ENCODE measurements around the gene MRPS15. TPM values are rescaled to one million over a fixed set of nuclear protein-coding genes. Genes with fewer than 3 reads are reported as not detected.
A peak's percentile ranks its signal among the peaks of the same experiment; 100 is the strongest.

The MRPS15 gene
- total RNA-seq, 1 donor from 2014 or later: 55.5 TPM

- Mint-ChIP-seq H3K36me3 (peaks cover 30% of the 10 kb centered on the region), H3K4me3 (no peak overlapping the region), H3K27me3 (ENCODE audit: low read depth) (no peaks in the 10 kb centered on the region), H3K27ac (no peak overlapping the region), H3K9me3 (peaks cover 10% of the 10 kb centered on the region), H3K4me1 (peaks cover 6% of the 10 kb centered on the region)
- no peak for TF ChIP-seq CTCF (IDR thresholded peaks at IDR 0.05; ENCODE audit: unreplicated experiment)
- DNase-seq (ENCODE audit: low spot score in 2 of 2, unreplicated experiment in 2 of 2): no peak
Measured at GRCh38 chr1:36415661-36416326, 48.4 kb downstream of the MRPS15 start.

- peaks cover 33% of the 10 kb centered on the region for H3K36me3 Mint-ChIP-seq
- H3K4me1 Mint-ChIP-seq: no peaks in the 10 kb centered on the region
- no peak overlapping the region for H3K4me3 Mint-ChIP-seq
- no peak for TF ChIP-seq CTCF (IDR thresholded peaks at IDR 0.05; ENCODE audit: unreplicated experiment)
- DNase-seq (ENCODE audit: low spot score in 2 of 2, unreplicated experiment in 2 of 2): no peak
- peaks cover 10% of the 10 kb centered on the region for H3K9me3 Mint-ChIP-seq
- H3K27ac Mint-ChIP-seq: no peak overlapping the region
- H3K27me3 Mint-ChIP-seq (ENCODE audit: low read depth): no peaks in the 10 kb centered on the region
Measured at GRCh38 chr1:36414384-36414783, 49.8 kb downstream of the MRPS15 start.

- Mint-ChIP-seq H3K4me1 (peaks cover 3% of the 10 kb centered on the region), H3K9me3 (peaks cover 10% of the 10 kb centered on the region), H3K27me3 (ENCODE audit: low read depth) (no peaks in the 10 kb centered on the region), H3K27ac (no peak overlapping the region), H3K4me3 (no peak overlapping the region), H3K36me3 (peaks cover 31% of the 10 kb centered on the region)
- no peak for DNase-seq (ENCODE audit: low spot score in 2 of 2, unreplicated experiment in 2 of 2)
- TF ChIP-seq CTCF (IDR thresholded peaks at IDR 0.05; ENCODE audit: unreplicated experiment): no peak
Measured at GRCh38 chr1:36411674-36412648, 52.2 kb downstream of the MRPS15 start.

GRCh38 chr1:36408479-36408878 lies 55.7 kb downstream of the MRPS15 start:
- no peak for DNase-seq (ENCODE audit: low spot score in 2 of 2, unreplicated experiment in 2 of 2)
- no peak for TF ChIP-seq CTCF (IDR thresholded peaks at IDR 0.05; ENCODE audit: unreplicated experiment)

GRCh38 chr1:36406440-36406839 lies 57.7 kb downstream of the MRPS15 start:
- no peak for TF ChIP-seq CTCF (IDR thresholded peaks at IDR 0.05; ENCODE audit: unreplicated experiment)
- Mint-ChIP-seq H3K4me3 (no peak overlapping the region), H3K27me3 (ENCODE audit: low read depth) (no peaks in the 10 kb centered on the region), H3K4me1 (peaks cover 11% of the 10 kb centered on the region), H3K36me3 (peaks cover 12% of the 10 kb centered on the region), H3K27ac (no peak overlapping the region), H3K9me3 (peaks cover 2% of the 10 kb centered on the region)
- no peak for DNase-seq (ENCODE audit: low spot score in 2 of 2, unreplicated experiment in 2 of 2)

More at GRCh38 chr1:36408479-36408878, 55.7 kb downstream of the MRPS15 start:
- peak overlapping the region; percentile 30 for H3K27ac Mint-ChIP-seq
- peaks cover 3% of the 10 kb centered on the region for H3K4me1 Mint-ChIP-seq
- H3K4me3 Mint-ChIP-seq: no peak overlapping the region
- H3K36me3 Mint-ChIP-seq: peaks cover 22% of the 10 kb centered on the region
- no peaks in the 10 kb centered on the region for H3K27me3 Mint-ChIP-seq (ENCODE audit: low read depth)
- H3K9me3 Mint-ChIP-seq: peaks cover 5% of the 10 kb centered on the region

Other genes starting within 250 kb of the MRPS15 start
- gene THRAP3, start 239.9 kb downstream of the MRPS15 start, total RNA-seq: 117 to 121 TPM (median 119 TPM) in 3 replicates
- 44.3 to 47.1 TPM (median 47.0 TPM) in 3 replicates for gene SH3D21, start 158.0 kb downstream of the MRPS15 start, total RNA-seq
- gene EVA1B, start 140.7 kb downstream of the MRPS15 start, total RNA-seq: 78.1 to 80.4 TPM (median 80.4 TPM) in 3 replicates
- 40.1 to 43.6 TPM (median 42.7 TPM) in 3 replicates for gene STK40, start 78.5 kb downstream of the MRPS15 start, total RNA-seq
- gene LSM10, start 66.5 kb downstream of the MRPS15 start, total RNA-seq: 24.7 to 26.1 TPM (median 26.0 TPM) in 3 replicates
- gene OSCP1, start 13.9 kb downstream of the MRPS15 start, total RNA-seq: 7.0 to 8.9 TPM (median 7.3 TPM) in 3 replicates
- 2.5 to 4.0 TPM (median 2.8 TPM) in 3 replicates for gene CSF3R, start 18.5 kb upstream of the MRPS15 start, total RNA-seq

All from mesothelial cell of epicardium (in vitro differentiated cells).